ENCODE data around the gene RBSN.
A peak's percentile ranks its signal among the peaks of the same experiment; 100 is the strongest.
"Not testable (repeated sequence)": the region's sequence is repeated elsewhere in the genome, so short reads cannot be mapped to it uniquely, and the experiment has no call there.

The RBSN gene

DNA sequence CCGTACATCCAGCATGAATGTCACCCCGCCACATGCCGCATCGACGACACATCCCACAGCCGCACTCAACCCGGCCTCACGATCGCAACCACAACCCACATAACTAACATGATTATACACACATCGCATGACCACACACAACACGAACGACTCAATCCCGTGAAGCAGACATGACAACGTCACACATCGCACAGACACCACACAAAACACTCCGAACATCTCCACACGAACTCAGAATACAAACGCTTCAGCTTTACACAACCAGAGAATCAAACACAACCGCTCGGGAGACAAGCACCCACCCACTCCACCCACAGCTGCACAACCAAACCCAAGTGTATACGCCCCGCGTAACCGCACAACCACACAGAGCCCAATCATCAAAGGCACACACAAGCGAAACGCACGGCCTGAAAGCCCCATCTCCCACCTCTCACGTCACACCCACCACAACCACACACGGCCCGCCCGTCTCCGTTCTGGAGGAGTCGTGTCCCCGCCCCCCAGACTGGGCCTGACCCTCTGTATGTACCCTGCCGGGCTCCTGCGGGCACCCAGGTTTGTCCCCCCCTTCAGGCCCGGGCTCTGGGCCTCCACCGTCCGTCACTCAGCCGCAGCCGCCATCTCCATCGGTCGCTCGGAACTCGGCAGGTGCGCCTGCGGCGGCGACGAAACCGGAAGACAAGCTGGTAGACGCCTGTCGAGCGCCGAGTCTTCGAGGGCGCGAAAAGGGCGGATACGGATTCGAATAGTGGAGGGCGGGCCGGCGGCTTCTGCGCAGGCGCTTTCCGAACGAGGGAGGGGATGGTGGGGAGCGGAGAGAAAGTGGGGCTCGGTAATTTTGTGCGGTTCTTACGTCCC lies at the start of gene RBSN:
Gene RBSN (minus strand): TSS at position 646 of the 861 bp plus-strand sequence. CDS start 3,028 bp downstream, outside the sequence.
- POLR2A ChIA-PET = interaction anchor here (0.7 to 2.3 kb wide), 14 partner anchors 10 to 447 kb away, joined by 3 to 15 read pairs (median 4); partner anchors contain the start of genes CAPN7, CCDC174, MRPS25 and NR2C2

DNA sequence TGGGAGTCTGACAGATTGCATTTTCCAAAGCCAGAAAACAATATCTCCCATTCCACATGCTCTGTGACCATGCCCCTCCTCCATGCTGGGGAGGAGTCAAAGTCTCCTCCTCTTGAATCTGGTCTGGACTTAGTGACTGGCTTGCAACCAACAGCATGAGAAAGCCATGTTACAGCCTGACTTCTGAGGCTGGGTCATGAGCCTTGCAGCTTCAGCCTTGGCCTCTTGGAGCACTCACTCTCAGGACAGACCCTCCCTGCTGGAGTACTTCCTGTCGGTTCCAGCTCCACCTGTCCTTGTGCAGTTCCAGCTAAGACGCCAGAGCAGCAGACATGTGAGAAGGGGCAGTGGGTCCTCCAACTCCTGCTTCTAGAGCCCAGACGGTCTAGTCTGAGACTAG lies 49.7 kb upstream of the RBSN start:
- DNase-seq (ENCODE audit: extremely low spot score) = peak; percentile 62
- ChIA-PET POLR2A (no interaction called here), CTCF (no interaction called here)
- TF ChIP-seq CTBP1 (IDR thresholded peaks at IDR 0.05; ENCODE audit: borderline replicate concordance) = no peak

More for the DNA sequence above, at the start of gene RBSN:
- TF ChIP-seq FOXA1 (IDR thresholded peaks at IDR 0.05) (no peak), ARNT (IDR thresholded peaks at IDR 0.05) (no peak), ELF4 (IDR thresholded peaks at IDR 0.05) (peak; percentile 98), SUZ12 (IDR thresholded peaks at IDR 0.05) (no peak), HDGF (IDR thresholded peaks at IDR 0.05; ENCODE audit: borderline replicate concordance) (no peak), FOXM1 (IDR thresholded peaks at IDR 0.05; ENCODE audit: borderline replicate concordance) (peak; percentile 50; the same call in 1 of the 2 replicates), FOXK2 (IDR thresholded peaks at IDR 0.05) (no peak), SP1 (IDR thresholded peaks at IDR 0.05) (no peak), CTBP1 (IDR thresholded peaks at IDR 0.05; ENCODE audit: borderline replicate concordance) (peak; percentile 17; the same call in 1 of the 2 replicates), L3MBTL2 (conservative IDR thresholded peaks at IDR 0.05) (peak; percentile 85), ZNF384 (IDR thresholded peaks at IDR 0.05) (no peak; the same call in 1 of the 2 replicates), TARDBP (IDR thresholded peaks at IDR 0.05) (no peak), LEF1 (IDR thresholded peaks at IDR 0.05; ENCODE audit: borderline replicate concordance) (no peak)
- TF ChIP-seq, protein P1, sequence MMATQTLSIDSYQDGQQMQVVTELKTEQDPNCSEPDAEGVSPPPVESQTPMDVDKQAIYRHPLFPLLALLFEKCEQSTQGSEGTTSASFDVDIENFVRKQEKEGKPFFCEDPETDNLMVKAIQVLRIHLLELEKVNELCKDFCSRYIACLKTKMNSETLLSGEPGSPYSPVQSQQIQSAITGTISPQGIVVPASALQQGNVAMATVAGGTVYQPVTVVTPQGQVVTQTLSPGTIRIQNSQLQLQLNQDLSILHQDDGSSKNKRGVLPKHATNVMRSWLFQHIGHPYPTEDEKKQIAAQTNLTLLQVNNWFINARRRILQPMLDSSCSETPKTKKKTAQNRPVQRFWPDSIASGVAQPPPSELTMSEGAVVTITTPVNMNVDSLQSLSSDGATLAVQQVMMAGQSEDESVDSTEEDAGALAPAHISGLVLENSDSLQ (IDR thresholded peaks at IDR 0.05) = peak; percentile 96
- CTCF ChIA-PET = interaction anchor here (1.0 to 1.8 kb wide), 2 partner anchors 10 to 169 kb away, joined by 3 to 6 read pairs; no protein-coding TSS in a partner anchor
- peak; percentile 92 for DNase-seq (ENCODE audit: extremely low spot score)

DNA sequence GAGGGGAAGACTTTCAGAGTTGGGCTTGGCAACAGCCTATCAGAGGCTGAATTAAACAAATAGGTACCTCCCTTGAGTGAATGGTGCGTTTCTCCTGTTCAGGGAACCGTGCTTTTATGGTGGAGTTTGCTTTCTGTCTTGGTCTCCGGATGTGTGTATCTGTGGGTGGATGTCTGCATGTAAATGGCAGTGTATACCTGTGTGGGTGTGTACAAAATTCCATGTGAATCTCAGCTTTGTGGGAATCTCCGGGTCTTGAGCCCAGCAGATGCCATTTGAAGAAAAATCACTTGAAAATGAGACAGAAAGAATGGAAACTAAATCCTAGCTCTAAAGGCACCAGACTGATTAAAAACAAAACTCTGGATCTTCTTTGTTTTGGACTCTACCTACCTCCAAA lies 37.9 kb upstream of the RBSN start:
- DNase-seq (ENCODE audit: extremely low spot score); POLR2A ChIA-PET; CTCF ChIA-PET: not testable (repeated sequence)

DNA sequence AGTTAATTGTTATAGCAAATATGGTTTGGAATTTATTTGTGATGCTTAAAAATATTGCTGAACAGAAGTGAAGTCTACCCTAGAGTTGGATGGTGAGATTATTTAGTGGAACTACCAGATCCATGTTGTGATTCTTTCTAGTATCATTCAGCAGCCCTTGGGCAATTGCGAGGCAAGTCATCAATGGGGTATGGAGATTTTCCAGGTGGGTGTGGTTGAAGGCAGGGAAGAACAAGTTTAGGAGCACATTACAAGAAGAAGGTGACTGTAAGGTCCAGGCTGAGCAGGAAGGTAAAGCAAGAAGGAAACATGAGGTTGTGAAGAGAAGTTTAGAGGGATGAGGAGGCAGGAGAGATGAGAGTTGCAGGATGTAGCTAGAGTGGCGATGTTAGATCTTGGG lies 36.0 kb upstream of the RBSN start:
- DNase-seq (ENCODE audit: extremely low spot score); POLR2A ChIA-PET; CTCF ChIA-PET: not testable (repeated sequence)

DNA sequence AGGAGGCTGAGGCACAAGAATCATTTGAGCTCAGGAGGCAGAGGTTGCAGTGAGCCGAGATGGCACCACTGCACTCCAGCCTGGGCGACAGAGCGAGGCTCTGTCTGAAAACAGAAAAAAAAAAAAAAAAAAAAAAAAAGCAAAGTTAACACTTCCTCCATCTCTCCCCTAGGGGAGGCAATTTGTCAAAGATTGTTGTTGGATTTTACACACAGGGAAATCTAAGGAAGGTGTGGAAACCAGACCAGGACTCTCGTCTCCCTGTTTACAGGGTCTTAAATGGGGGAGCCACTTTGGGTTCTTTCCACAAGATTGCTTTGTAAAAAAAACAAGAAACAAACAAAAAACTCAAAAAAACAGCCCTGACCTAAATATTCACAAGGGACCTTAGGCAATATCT lies 29.5 kb upstream of the RBSN start:
- DNase-seq (ENCODE audit: extremely low spot score); POLR2A ChIA-PET: not testable (repeated sequence)
- CTCF ChIA-PET = interaction anchor here (1.0 kb wide), 1 partner anchor 52 kb away, joined by 3 read pairs; no protein-coding TSS in a partner anchor
- peak; percentile 76; the same call in 1 of the 2 replicates for TF ChIP-seq ZNF384 (IDR thresholded peaks at IDR 0.05)

DNA sequence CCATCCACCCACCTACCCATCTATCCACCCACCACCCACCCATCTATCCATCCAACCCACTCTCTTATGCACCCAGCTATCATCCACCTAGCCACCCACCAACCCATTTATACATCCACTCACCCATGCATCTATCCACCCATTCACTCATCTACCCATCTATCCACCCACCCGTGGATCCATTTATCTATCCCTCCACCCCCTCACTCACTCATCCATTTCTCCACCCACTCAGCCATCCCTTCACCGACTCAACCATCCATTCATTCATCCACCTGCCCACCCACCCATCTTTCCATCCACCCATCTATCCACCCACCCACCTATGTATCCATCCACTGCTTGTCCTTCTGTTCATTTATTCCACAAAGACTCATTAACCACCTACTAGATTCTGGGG lies 28.0 kb upstream of the RBSN start:
- CTCF ChIA-PET; POLR2A ChIA-PET; DNase-seq (ENCODE audit: extremely low spot score): not testable (repeated sequence)

DNA sequence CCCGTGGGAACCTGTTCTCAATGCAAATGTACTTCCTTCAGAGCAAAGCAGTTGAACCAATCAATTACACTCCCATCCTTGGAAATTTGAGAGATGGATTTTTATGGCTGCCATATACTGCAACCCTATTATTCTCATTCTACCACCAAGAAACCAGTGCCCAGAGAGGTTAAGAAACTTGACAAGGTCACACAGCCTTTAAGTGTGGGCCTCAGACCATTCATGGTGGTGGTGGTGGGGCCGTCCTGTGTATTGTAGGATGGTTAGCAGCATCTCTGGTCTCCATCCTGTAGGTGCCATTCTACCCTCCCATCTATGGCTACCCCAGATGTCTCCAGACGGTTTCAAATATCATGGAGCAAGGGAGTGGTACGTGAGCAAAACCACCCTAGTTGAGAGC lies 23.4 kb upstream of the RBSN start:
- CTCF ChIA-PET = no interaction called here
- POLR2A ChIA-PET = no interaction called here
- no peak for TF ChIP-seq LEF1 (IDR thresholded peaks at IDR 0.05; ENCODE audit: borderline replicate concordance)
- TF ChIP-seq ELF4 (IDR thresholded peaks at IDR 0.05) = no peak
- no peak for TF ChIP-seq NFRKB (IDR thresholded peaks at IDR 0.05)
- no peak for TF ChIP-seq BHLHE40 (IDR thresholded peaks at IDR 0.05; ENCODE audit: borderline replicate concordance)
- TF ChIP-seq ARNT (IDR thresholded peaks at IDR 0.05) = no peak
- TF ChIP-seq L3MBTL2 (conservative IDR thresholded peaks at IDR 0.05) = no peak
- no peak for TF ChIP-seq SP1 (IDR thresholded peaks at IDR 0.05)
- no peak for TF ChIP-seq FOXM1 (IDR thresholded peaks at IDR 0.05; ENCODE audit: borderline replicate concordance)
- no peak for TF ChIP-seq FOXA1 (IDR thresholded peaks at IDR 0.05)
- no peak for TF ChIP-seq CTBP1 (IDR thresholded peaks at IDR 0.05; ENCODE audit: borderline replicate concordance)
- TF ChIP-seq ZNF384 (IDR thresholded peaks at IDR 0.05) = no peak
- TF ChIP-seq TARDBP (IDR thresholded peaks at IDR 0.05) = no peak
- TF ChIP-seq HDGF (IDR thresholded peaks at IDR 0.05; ENCODE audit: borderline replicate concordance) = no peak
- no peak for TF ChIP-seq FOXK2 (IDR thresholded peaks at IDR 0.05)
- TF ChIP-seq SUZ12 (IDR thresholded peaks at IDR 0.05) = no peak
- TF ChIP-seq, protein P1 (IDR thresholded peaks at IDR 0.05) = no peak
- no peak for DNase-seq (ENCODE audit: extremely low spot score)

DNA sequence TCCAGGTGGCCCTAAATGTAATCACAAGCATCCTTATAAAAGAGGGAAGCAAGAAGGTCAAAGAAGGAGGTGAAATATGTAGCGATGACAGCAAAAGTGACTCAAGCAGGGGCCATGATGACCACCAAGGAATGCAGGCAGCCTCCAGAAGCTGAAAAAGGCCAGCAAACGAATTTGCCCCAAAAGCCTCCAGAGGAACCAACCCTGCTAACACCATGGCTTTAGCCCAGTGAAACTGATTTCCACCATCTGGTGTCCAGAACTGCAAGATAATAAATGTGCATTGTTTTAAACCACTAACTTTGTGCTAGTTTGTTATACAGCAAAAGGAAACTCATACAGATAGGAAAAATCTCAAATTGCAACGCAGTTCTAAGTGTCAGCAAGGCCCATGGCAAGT lies 23.0 kb upstream of the RBSN start:
- ChIA-PET POLR2A (no interaction called here), CTCF (no interaction called here)
- no peak for DNase-seq (ENCODE audit: extremely low spot score)
- TF ChIP-seq ZNF384 (IDR thresholded peaks at IDR 0.05) (no peak), NFRKB (IDR thresholded peaks at IDR 0.05) (no peak), LEF1 (IDR thresholded peaks at IDR 0.05; ENCODE audit: borderline replicate concordance) (no peak), FOXA1 (IDR thresholded peaks at IDR 0.05) (no peak), SUZ12 (IDR thresholded peaks at IDR 0.05) (no peak), L3MBTL2 (conservative IDR thresholded peaks at IDR 0.05) (no peak), CTBP1 (IDR thresholded peaks at IDR 0.05; ENCODE audit: borderline replicate concordance) (no peak), ELF4 (IDR thresholded peaks at IDR 0.05) (no peak), HDGF (IDR thresholded peaks at IDR 0.05; ENCODE audit: borderline replicate concordance) (no peak), TARDBP (IDR thresholded peaks at IDR 0.05) (no peak), ARNT (IDR thresholded peaks at IDR 0.05) (no peak), FOXK2 (IDR thresholded peaks at IDR 0.05) (no peak)
- TF ChIP-seq, protein P1 (IDR thresholded peaks at IDR 0.05) = no peak
